ENCODE measurements around the gene MAP6.

The MAP6 gene

DNA sequence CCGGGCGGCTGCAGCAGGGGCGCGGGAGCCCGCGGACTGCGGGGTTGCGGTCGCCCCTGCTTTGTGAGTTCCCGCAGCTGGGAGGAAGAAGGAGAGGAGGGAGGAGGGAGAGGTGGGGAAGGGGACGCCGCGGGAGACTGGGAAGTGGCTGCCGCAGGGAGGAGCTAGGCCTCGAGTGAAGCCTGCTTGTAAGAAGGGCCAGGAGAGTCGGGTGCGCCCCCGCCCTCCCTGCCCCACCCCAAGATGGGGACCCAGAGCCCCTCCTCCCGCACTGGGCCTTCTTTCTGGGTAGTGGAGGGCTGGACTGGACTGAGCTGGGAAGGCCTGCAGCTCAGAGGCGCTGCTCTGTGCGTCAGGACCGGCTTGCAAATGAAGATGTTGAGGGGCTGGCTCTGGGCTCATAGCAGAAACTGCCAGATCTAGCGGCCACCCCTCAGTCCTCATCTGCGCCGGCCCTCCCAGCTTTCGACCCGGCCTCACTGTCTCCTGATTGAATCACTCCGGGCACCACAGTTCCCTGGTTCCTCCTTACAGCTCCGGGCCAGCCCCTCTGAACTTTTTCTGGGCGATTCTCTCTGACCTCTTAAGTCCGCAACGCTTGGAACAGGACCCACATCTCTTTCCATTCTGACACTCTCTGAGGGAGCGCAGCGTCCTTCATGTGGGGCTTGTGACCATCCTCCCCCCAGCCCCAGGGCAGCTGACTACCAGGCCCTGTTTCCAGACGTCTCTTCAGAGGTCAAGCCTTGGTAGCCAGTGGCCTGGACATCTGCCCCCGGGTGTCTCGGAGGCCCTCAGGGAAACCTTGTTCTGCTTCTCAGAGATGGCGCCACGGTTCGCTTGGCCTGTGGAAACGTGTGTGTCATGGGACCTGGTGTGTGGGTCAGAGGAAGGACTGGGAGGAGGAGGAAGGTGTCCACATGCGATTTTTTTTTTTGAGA, 84.8 kb downstream of the MAP6 start:
- TF ChIP-seq, protein P1, sequence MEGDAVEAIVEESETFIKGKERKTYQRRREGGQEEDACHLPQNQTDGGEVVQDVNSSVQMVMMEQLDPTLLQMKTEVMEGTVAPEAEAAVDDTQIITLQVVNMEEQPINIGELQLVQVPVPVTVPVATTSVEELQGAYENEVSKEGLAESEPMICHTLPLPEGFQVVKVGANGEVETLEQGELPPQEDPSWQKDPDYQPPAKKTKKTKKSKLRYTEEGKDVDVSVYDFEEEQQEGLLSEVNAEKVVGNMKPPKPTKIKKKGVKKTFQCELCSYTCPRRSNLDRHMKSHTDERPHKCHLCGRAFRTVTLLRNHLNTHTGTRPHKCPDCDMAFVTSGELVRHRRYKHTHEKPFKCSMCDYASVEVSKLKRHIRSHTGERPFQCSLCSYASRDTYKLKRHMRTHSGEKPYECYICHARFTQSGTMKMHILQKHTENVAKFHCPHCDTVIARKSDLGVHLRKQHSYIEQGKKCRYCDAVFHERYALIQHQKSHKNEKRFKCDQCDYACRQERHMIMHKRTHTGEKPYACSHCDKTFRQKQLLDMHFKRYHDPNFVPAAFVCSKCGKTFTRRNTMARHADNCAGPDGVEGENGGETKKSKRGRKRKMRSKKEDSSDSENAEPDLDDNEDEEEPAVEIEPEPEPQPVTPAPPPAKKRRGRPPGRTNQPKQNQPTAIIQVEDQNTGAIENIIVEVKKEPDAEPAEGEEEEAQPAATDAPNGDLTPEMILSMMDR (IDR thresholded peaks at IDR 0.05; ENCODE audit: low read depth, low read length, missing control alignments): no peak
- DNase-seq (ENCODE audit: extremely low read depth, low read depth): no peak
- peak overlapping the region; percentile 54 for H3K4me3 ChIP-seq (replicated peaks; ENCODE audit: low read depth, low read length)

DNA sequence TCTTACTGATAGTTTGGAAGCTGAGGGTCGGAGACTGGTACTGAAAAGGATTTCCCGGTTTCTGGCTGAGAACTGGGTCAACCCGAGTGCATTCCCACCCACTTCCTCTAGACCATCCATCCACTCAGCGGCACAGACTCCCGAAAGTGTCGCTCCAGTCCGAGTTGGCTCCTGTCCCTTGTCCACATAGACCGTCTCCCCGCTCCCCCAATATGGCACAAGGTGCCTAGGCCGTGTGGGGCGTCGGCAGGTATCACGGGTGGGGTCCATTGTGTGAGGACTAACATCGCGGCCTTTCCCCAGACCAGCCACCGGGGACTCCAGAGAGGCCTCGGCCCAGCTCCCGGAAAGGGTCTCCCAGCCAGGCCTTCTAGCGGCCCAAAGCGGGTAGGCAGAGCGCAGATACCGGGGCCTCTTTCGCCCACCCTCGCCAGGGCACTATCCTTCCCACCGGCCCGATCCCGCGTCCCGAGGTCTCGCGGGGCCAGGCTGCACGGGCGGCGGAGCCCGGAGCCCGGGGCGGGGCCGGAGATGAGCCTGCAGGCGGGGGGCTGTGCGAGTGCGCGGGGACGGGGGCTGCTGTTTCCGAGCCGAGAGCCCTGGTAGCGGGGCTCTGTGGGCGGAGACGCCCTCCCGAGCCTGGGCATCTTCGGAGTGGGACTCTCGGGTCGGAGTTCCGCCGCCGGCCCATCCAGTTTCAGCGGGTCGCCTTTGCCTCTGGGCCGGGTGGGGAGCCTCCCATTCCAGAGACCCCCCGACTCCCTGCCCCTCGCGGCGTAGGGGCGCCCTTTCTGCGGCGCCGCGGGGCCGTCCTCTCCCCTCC, 85.7 kb downstream of the MAP6 start:
- no peak for DNase-seq (ENCODE audit: extremely low read depth, low read depth)
- TF ChIP-seq, protein P1 (IDR thresholded peaks at IDR 0.05; ENCODE audit: low read depth, low read length, missing control alignments): peak; percentile 17
- peak overlapping the region; percentile 54 for H3K4me3 ChIP-seq (replicated peaks; ENCODE audit: low read depth, low read length)

DNA sequence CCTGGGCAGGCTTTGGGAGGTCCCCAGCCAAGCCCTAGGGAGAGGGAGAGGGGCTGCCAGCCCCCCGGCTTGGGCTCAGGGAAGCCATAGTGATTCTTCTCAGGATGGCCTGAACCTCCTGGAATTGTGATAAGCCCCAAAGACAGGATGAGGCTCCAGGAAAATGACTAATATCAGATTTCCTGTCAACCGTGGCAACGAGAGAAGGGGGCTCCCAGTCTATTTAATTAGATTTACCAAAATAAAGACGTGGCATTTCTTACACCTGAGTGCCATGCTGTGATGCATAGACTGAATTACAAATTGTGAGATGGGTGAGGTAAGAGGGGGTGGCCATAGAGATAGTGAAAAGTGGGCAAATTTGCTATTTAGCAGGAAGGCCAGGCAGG, 86.3 kb downstream of the MAP6 start:
- peak overlapping the region; percentile 54 for H3K4me3 ChIP-seq (replicated peaks; ENCODE audit: low read depth, low read length)
- TF ChIP-seq, protein P1 (IDR thresholded peaks at IDR 0.05; ENCODE audit: low read depth, low read length, missing control alignments): no peak
- DNase-seq (ENCODE audit: extremely low read depth, low read depth): no peak

GRCh38 chr11:75579841-75580240, 89.0 kb downstream of the MAP6 start:
- no peak for DNase-seq (ENCODE audit: extremely low read depth, low read depth)
- H3K4me3 ChIP-seq (replicated peaks; ENCODE audit: low read depth, low read length): no peak overlapping the region
- TF ChIP-seq, protein P1 (IDR thresholded peaks at IDR 0.05; ENCODE audit: low read depth, low read length, missing control alignments): no peak

- no peak overlapping the region for H3K4me3 ChIP-seq (replicated peaks; ENCODE audit: low read depth, low read length)
- TF ChIP-seq, protein P1 (IDR thresholded peaks at IDR 0.05; ENCODE audit: low read depth, low read length, missing control alignments): no peak
- DNase-seq (ENCODE audit: extremely low read depth, low read depth): no peak
Measured at GRCh38 chr11:75578977-75579376, 89.9 kb downstream of the MAP6 start.

DNA sequence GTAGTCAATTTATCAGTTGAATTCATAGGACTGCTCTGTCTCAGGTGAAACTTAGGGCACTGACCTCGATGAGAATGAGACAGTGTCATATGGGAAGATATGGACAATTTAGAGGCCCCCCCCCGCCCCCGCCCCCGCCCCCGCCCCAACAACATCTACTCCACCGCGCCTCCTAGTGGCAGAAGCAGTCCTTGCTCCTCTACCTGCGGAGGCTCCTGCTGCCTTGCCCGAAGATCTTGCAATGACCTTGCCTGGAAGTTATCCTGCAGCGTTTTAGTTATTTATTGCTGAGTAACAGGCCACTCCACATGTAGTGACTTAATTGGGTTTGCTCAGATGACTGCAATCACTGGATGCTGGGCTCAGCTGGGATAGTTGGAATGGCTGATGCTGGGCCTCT, 91.6 kb downstream of the MAP6 start:
- no peak overlapping the region for H3K4me3 ChIP-seq (replicated peaks; ENCODE audit: low read depth, low read length)
- no peak for DNase-seq (ENCODE audit: extremely low read depth, low read depth)
- TF ChIP-seq, protein P1 (IDR thresholded peaks at IDR 0.05; ENCODE audit: low read depth, low read length, missing control alignments): peak; percentile 56
